ENCODE data around the gene LRMDA.

The LRMDA gene

DNA sequence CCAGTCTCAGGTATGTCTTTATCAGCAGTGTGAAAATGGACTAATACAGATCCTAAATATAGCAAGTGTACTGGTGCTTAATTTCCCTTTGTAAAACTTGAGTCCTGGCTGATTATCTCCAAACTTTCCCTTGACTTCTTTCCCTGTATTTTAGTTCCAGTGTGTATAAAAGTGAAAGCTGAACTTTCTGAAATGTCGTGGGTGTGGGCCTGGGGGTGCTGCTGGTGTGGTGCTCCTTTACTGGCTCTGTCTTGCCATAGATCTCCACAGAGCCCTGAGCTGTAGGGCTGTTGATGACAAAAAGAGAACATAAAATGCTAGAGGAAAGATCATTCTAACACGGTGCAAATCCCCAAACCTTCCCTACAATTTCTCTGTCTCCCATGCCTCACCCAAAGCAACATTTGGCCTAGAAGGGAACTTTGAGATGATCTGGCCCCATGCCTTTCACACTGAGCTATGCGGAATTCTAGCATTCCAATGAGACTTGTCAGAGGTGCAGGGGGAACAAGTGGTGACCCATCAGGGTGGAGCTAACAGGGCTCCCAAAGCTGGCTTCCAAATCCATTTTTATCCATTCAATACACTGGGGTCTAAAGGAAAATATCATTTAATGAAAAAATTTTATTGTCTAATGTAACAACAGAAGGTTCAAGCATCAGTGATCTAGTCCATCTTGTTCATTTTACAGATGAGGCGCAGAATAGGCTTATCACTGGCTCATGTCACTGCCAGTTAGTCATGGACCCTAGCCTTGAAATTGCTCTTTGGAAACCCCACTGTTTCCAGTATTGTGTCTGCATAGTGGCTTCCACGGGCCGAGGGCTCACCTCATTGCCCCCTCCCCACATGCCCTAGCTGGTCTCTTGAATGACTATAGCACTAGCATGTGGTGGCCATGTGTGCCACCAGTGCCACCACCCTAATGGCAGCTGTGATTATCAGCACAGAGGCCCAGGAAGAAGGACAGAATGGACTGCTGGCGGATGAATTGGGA lies 1000.9 kb downstream of the LRMDA start:
- H2BK15ac ChIP-seq (replicated peaks; ENCODE audit: low read depth): no peak overlapping the region
- no peak overlapping the region for H3K4me3 ChIP-seq (ENCODE audit: low read length)

DNA sequence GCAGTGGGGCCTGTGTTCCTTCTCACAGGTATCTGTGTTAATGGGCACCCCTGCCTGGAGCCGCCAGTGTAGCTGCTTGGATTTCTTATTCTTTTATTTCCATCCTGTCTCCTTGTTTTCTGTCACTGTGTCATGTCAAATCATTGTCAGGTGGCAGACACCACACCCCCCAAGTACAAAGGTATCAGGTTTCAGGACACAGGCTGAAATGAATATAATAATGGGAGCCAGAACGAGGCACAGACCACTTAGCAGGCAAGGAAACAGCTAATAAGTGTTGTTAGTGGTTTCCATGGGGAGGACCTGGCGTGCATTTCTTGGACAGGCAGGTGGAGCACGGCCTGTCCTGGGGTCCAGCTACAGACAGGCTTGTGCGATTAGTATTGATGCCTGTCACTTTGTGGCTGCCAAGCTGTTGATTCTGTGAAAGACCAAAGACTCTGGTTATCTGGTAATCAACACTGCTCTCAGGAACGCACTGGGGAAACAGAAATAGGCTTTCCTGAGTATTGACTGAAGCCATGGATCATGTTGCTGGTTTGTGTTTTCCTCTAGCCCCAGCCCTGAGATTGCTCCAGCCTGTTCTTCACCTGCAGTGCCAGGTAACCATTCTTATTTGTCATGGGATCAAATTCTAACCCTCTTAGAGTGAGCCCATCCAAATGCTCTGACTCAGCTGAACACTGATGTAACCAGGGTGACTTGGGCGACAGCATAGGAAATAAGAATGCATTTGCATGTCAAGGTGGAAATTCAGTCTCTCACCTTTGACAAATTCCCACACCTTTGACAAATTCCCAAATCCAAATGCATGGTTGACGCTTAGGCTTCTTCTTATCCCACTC lies 1002.0 kb downstream of the LRMDA start:
- Histone ChIP-seq H3K18ac (ENCODE audit: low read length) (peak overlapping the region; percentile 60), H3K9ac (ENCODE audit: low read length) (no peak overlapping the region), H3K4ac (ENCODE audit: low read depth, low read length) (peak overlapping the region; percentile 74), H3K79me2 (ENCODE audit: control insufficient read depth, insufficient read depth, low read length) (no peaks in the 10 kb centered on the region), H3K27me3 (ENCODE audit: insufficient read depth, low read length, poor library complexity) (no peaks in the 10 kb centered on the region), H2BK120ac (ENCODE audit: low read depth, low read length) (no peak overlapping the region), H4K5ac (ENCODE audit: low read length) (no peak overlapping the region), H3K79me1 (ENCODE audit: low read length) (no peaks in the 10 kb centered on the region), H3K4me2 (ENCODE audit: low read length) (no peak overlapping the region), H2BK5ac (ENCODE audit: low read length) (peak overlapping the region; percentile 84), H3K56ac (ENCODE audit: low read length) (peak overlapping the region; percentile 72), H3K36me3 (ENCODE audit: control insufficient read depth, insufficient read depth, low read length) (no peaks in the 10 kb centered on the region), H3K27ac (ENCODE audit: low read depth, low read length) (peak overlapping the region; percentile 76), H3K4me3 (ENCODE audit: low read length) (no peak overlapping the region), H4K8ac (ENCODE audit: low read depth, low read length) (no peak overlapping the region), H3K23ac (ENCODE audit: low read length) (no peak overlapping the region), H3K4me1 (ENCODE audit: control insufficient read depth, low read depth, low read length) (peaks cover 31% of the 10 kb centered on the region), H2AK5ac (ENCODE audit: low read length) (peak overlapping the region; percentile 31), H2BK15ac (replicated peaks; ENCODE audit: low read depth) (no peak overlapping the region)
- DNase-seq: peak; percentile 97
- no CpG with 5 or more reads among the region's 8 CpGs for WGBS (ENCODE audit: extremely low coverage, insufficient coverage, low lambda C conversion rate)

More for the DNA sequence above, 1000.9 kb downstream of the LRMDA start:
- Histone ChIP-seq H3K79me2 (ENCODE audit: control insufficient read depth, insufficient read depth, low read length) (no peaks in the 10 kb centered on the region), H3K4me1 (ENCODE audit: control insufficient read depth, low read depth, low read length) (peaks cover 26% of the 10 kb centered on the region), H3K18ac (ENCODE audit: low read length) (peak overlapping the region; percentile 60), H3K23ac (ENCODE audit: low read length) (no peak overlapping the region), H2BK5ac (ENCODE audit: low read length) (peak overlapping the region; percentile 91), H3K4me2 (ENCODE audit: low read length) (no peak overlapping the region), H3K27ac (ENCODE audit: low read depth, low read length) (peak overlapping the region; percentile 76), H3K9ac (ENCODE audit: low read length) (peak overlapping the region; percentile 1), H4K5ac (ENCODE audit: low read length) (peak overlapping the region; percentile 9), H3K56ac (ENCODE audit: low read length) (peak overlapping the region; percentile 75), H4K8ac (ENCODE audit: low read depth, low read length) (no peak overlapping the region), H3K4ac (ENCODE audit: low read depth, low read length) (peak overlapping the region; percentile 84), H3K36me3 (ENCODE audit: control insufficient read depth, insufficient read depth, low read length) (no peaks in the 10 kb centered on the region), H2BK120ac (ENCODE audit: low read depth, low read length) (peak overlapping the region; percentile 95), H3K79me1 (ENCODE audit: low read length) (no peaks in the 10 kb centered on the region), H2AK5ac (ENCODE audit: low read length) (peak overlapping the region; percentile 98), H3K27me3 (ENCODE audit: insufficient read depth, low read length, poor library complexity) (no peaks in the 10 kb centered on the region)
- no CpG with 5 or more reads among the region's 7 CpGs for WGBS (ENCODE audit: extremely low coverage, insufficient coverage, low lambda C conversion rate)
- DNase-seq: peak; percentile 95

DNA sequence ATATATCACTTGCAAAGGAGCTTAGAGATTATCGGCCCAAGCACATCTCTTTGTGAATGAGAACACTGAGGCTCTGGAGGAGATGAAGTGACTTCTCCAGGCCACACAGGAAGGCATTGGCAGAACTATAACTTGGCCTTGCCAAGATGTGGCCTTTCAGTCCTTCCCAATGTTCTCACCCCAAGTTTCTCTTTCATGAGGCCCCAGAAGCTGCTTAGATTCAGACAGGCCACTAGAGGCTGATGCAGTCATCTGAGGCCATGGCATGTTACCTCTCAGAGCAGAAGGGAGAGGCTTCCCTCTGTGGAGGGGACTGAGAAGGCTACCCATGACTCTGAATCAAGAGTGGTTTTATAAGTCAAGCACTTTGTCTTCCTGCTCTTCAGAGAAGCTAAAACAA lies 1003.7 kb downstream of the LRMDA start:
- H3K79me2 ChIP-seq (ENCODE audit: control insufficient read depth, insufficient read depth, low read length): no peaks in the 10 kb centered on the region
- no peak overlapping the region for H3K56ac ChIP-seq (ENCODE audit: low read length)
- WGBS (ENCODE audit: extremely low coverage, insufficient coverage, low lambda C conversion rate): no CpG with 5 or more reads among the region's 1 CpG
- H4K5ac ChIP-seq (ENCODE audit: low read length): no peak overlapping the region
- H3K23ac ChIP-seq (ENCODE audit: low read length): no peak overlapping the region
- H3K4ac ChIP-seq (ENCODE audit: low read depth, low read length): peak overlapping the region; percentile 5
- no peaks in the 10 kb centered on the region for H3K36me3 ChIP-seq (ENCODE audit: control insufficient read depth, insufficient read depth, low read length)
- no peak overlapping the region for H4K8ac ChIP-seq (ENCODE audit: low read depth, low read length)
- H2BK5ac ChIP-seq (ENCODE audit: low read length): peak overlapping the region; percentile 33
- no peak overlapping the region for H3K9ac ChIP-seq (ENCODE audit: low read length)
- H3K4me2 ChIP-seq (ENCODE audit: low read length): no peak overlapping the region
- no peak overlapping the region for H3K4me3 ChIP-seq (ENCODE audit: low read length)
- no peak overlapping the region for H2AK5ac ChIP-seq (ENCODE audit: low read length)
- peaks cover 31% of the 10 kb centered on the region for H3K4me1 ChIP-seq (ENCODE audit: control insufficient read depth, low read depth, low read length)
- no peaks in the 10 kb centered on the region for H3K79me1 ChIP-seq (ENCODE audit: low read length)
- no peak overlapping the region for H2BK120ac ChIP-seq (ENCODE audit: low read depth, low read length)
- no peak overlapping the region for H2BK15ac ChIP-seq (replicated peaks; ENCODE audit: low read depth)
- H3K18ac ChIP-seq (ENCODE audit: low read length): peak overlapping the region; percentile 0
- H3K27ac ChIP-seq (ENCODE audit: low read depth, low read length): no peak overlapping the region
- peak; percentile 60 for DNase-seq
- no peaks in the 10 kb centered on the region for H3K27me3 ChIP-seq (ENCODE audit: insufficient read depth, low read length, poor library complexity)

DNA sequence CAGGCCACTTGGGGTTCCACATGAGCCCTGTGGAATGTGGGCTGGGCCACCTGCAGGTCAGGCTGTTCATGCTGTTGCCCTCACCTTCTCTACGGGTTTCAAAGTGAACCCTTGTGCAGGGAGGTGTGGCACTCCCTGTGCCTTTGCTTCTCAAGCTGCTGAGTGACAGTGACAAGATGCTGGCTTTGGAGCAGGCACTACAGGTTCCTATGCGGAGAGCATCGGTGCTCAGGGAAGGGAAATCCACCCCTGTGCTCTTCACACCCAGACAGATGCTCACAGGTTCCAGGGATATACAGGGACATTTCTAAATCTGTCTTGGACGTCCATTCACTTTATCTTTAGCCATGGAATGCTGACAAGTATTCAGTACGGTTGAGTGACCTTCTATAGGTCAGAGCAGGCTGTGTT lies 1005.0 kb downstream of the LRMDA start:
- no peak overlapping the region for H4K8ac ChIP-seq (ENCODE audit: low read depth, low read length)
- peak overlapping the region; percentile 52 for H2AK5ac ChIP-seq (ENCODE audit: low read length)
- H2BK15ac ChIP-seq (replicated peaks; ENCODE audit: low read depth): no peak overlapping the region
- H3K4me3 ChIP-seq (ENCODE audit: low read length): no peak overlapping the region
- DNase-seq: no peak
- no peaks in the 10 kb centered on the region for H3K36me3 ChIP-seq (ENCODE audit: control insufficient read depth, insufficient read depth, low read length)
- H3K56ac ChIP-seq (ENCODE audit: low read length): peak overlapping the region; percentile 25
- H3K79me1 ChIP-seq (ENCODE audit: low read length): no peaks in the 10 kb centered on the region
- H3K4me2 ChIP-seq (ENCODE audit: low read length): no peak overlapping the region
- H3K4me1 ChIP-seq (ENCODE audit: control insufficient read depth, low read depth, low read length): peaks cover 28% of the 10 kb centered on the region
- no peak overlapping the region for H3K23ac ChIP-seq (ENCODE audit: low read length)
- no CpG with 5 or more reads among the region's 5 CpGs for WGBS (ENCODE audit: extremely low coverage, insufficient coverage, low lambda C conversion rate)
- peak overlapping the region; percentile 69 for H2BK5ac ChIP-seq (ENCODE audit: low read length)
- H3K4ac ChIP-seq (ENCODE audit: low read depth, low read length): peak overlapping the region; percentile 58
- H3K27me3 ChIP-seq (ENCODE audit: insufficient read depth, low read length, poor library complexity): no peaks in the 10 kb centered on the region
- H3K18ac ChIP-seq (ENCODE audit: low read length): peak overlapping the region; percentile 51
- no peaks in the 10 kb centered on the region for H3K79me2 ChIP-seq (ENCODE audit: control insufficient read depth, insufficient read depth, low read length)
- H4K5ac ChIP-seq (ENCODE audit: low read length): peak overlapping the region; percentile 25
- H2BK120ac ChIP-seq (ENCODE audit: low read depth, low read length): peak overlapping the region; percentile 73
- no peak overlapping the region for H3K27ac ChIP-seq (ENCODE audit: low read depth, low read length)
- H3K9ac ChIP-seq (ENCODE audit: low read length): no peak overlapping the region

DNA sequence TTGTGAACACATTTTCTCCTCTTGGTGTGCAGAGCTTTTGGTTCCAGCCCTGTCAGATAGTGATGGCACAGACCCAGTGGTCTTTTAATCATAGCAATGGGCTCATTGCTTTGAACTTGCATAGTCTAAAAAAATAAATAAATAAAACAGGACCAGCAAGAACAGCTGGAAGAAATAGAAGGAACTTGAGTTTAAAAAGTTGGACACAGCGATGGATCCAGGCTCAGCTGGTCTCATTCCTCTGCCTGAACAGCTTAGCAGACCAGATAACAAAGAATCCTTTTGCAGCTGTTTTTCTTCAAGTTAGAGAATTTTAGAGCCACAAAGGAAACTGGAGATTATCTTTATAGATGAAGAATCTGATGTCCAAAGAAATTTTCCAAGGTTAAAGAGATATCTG lies 1005.6 kb downstream of the LRMDA start:
- H3K79me2 ChIP-seq (ENCODE audit: control insufficient read depth, insufficient read depth, low read length): no peaks in the 10 kb centered on the region
- no peak overlapping the region for H4K8ac ChIP-seq (ENCODE audit: low read depth, low read length)
- H3K23ac ChIP-seq (ENCODE audit: low read length): no peak overlapping the region
- H2BK5ac ChIP-seq (ENCODE audit: low read length): peak overlapping the region; percentile 69
- H3K56ac ChIP-seq (ENCODE audit: low read length): peak overlapping the region; percentile 50
- no peak overlapping the region for H3K4me2 ChIP-seq (ENCODE audit: low read length)
- no peaks in the 10 kb centered on the region for H3K79me1 ChIP-seq (ENCODE audit: low read length)
- peak overlapping the region; percentile 13 for H3K27ac ChIP-seq (ENCODE audit: low read depth, low read length)
- peaks cover 26% of the 10 kb centered on the region for H3K4me1 ChIP-seq (ENCODE audit: control insufficient read depth, low read depth, low read length)
- peak; percentile 74 for DNase-seq
- WGBS (ENCODE audit: extremely low coverage, insufficient coverage, low lambda C conversion rate): no CpG with 5 or more reads among the region's 1 CpG
- H2BK120ac ChIP-seq (ENCODE audit: low read depth, low read length): no peak overlapping the region
- H2AK5ac ChIP-seq (ENCODE audit: low read length): peak overlapping the region; percentile 52
- no peak overlapping the region for H2BK15ac ChIP-seq (replicated peaks; ENCODE audit: low read depth)
- H3K9ac ChIP-seq (ENCODE audit: low read length): no peak overlapping the region
- H4K5ac ChIP-seq (ENCODE audit: low read length): peak overlapping the region; percentile 25
- H3K36me3 ChIP-seq (ENCODE audit: control insufficient read depth, insufficient read depth, low read length): no peaks in the 10 kb centered on the region
- peak overlapping the region; percentile 2 for H3K4ac ChIP-seq (ENCODE audit: low read depth, low read length)
- no peaks in the 10 kb centered on the region for H3K27me3 ChIP-seq (ENCODE audit: insufficient read depth, low read length, poor library complexity)
- H3K18ac ChIP-seq (ENCODE audit: low read length): peak overlapping the region; percentile 51
- H3K4me3 ChIP-seq (ENCODE audit: low read length): no peak overlapping the region
